Measurements from ENCODE around the gene MUC4. TPM values are rescaled to one million over a fixed set of nuclear protein-coding genes. Genes with fewer than 3 reads are reported as not detected.

The MUC4 gene
- total and polyA plus RNA-seq, 4 donors, result not detected

- no peak for TF ChIP-seq REST (IDR thresholded peaks at IDR 0.05)
- no peak for TF ChIP-seq SP1 (IDR thresholded peaks at IDR 0.05)
- no peak for TF ChIP-seq CTCF (IDR thresholded peaks at IDR 0.05; ENCODE audit: low read depth, low read length, missing input control)
These were observed 3.5 kb upstream of the MUC4 start (continued) for GRCh38 chr3:195815169-195815771.

- Histone ChIP-seq H3K9ac (ENCODE audit: low read depth in 1 of 2, low read length in 2 of 2) (no peak overlapping the region), H3K4me1 (ENCODE audit: control insufficient read depth in 4 of 4, insufficient read depth in 4 of 4, low read length in 3 of 4) (no peaks in the 10 kb centered on the region), H3K27ac (ENCODE audit: low read depth in 1 of 2, low read length in 2 of 2) (no peak overlapping the region), H3K4me3 (ENCODE audit: low read depth in 1 of 3, low read length in 3 of 3) (no peak overlapping the region), H3K36me3 (ENCODE audit: control insufficient read depth in 4 of 4, insufficient read depth in 3 of 4, low read depth in 1 of 4, low read length in 3 of 4) (no peaks in the 10 kb centered on the region), H3K9me3 (ENCODE audit: control insufficient read depth in 4 of 4, low read length in 3 of 4) (no peaks in the 10 kb centered on the region), H3K27me3 (ENCODE audit: control insufficient read depth in 4 of 4, insufficient read depth in 4 of 4, low read length in 3 of 4) (peaks cover 0 to 4% (median 2%) of the 10 kb centered on the region in 4 donors)
- 87% methylated on average over 24 of the region's 24 CpGs for WGBS
- DNase-seq (ENCODE audit: low spot score), result no peak
- TF ChIP-seq TAF1 (conservative IDR thresholded peaks at IDR 0.05) (no peak), FOXA2 (IDR thresholded peaks at IDR 0.05) (no peak), MAX (IDR thresholded peaks at IDR 0.05) (no peak), JUND (IDR thresholded peaks at IDR 0.05) (no peak), YY1 (IDR thresholded peaks at IDR 0.05) (no peak), RXRA (IDR thresholded peaks at IDR 0.05) (no peak), ATF3 (IDR thresholded peaks at IDR 0.05) (no peak), NR2F2 (IDR thresholded peaks at IDR 0.05) (no peak), FOXA1 (IDR thresholded peaks at IDR 0.05) (no peak)
These were observed 2.3 kb upstream of the MUC4 start for GRCh38 chr3:195813916-195814640.

- H3K9me3 ChIP-seq (ENCODE audit: control insufficient read depth in 4 of 4, low read length in 3 of 4), result no peaks in the 10 kb centered on the region
- 84% methylated on average over 20 of the region's 20 CpGs for WGBS
- H3K36me3 ChIP-seq (ENCODE audit: control insufficient read depth in 4 of 4, insufficient read depth in 3 of 4, low read depth in 1 of 4, low read length in 3 of 4), result no peaks in the 10 kb centered on the region
- H3K4me1 ChIP-seq (ENCODE audit: control insufficient read depth in 4 of 4, insufficient read depth in 4 of 4, low read length in 3 of 4), result no peaks in the 10 kb centered on the region
- no peak for DNase-seq (ENCODE audit: low spot score)
- H3K27ac ChIP-seq (ENCODE audit: low read depth in 1 of 2, low read length in 2 of 2), result no peak overlapping the region
- no peak overlapping the region for H3K4me3 ChIP-seq (ENCODE audit: low read depth in 1 of 3, low read length in 3 of 3)
- H3K9ac ChIP-seq (ENCODE audit: low read depth in 1 of 2, low read length in 2 of 2), result no peak overlapping the region
- H3K27me3 ChIP-seq (ENCODE audit: control insufficient read depth in 4 of 4, insufficient read depth in 4 of 4, low read length in 3 of 4), result peaks cover 0 to 4% (median 2%) of the 10 kb centered on the region in 4 donors
- TF ChIP-seq ATF3 (IDR thresholded peaks at IDR 0.05) (no peak), HNF4G (IDR thresholded peaks at IDR 0.05) (no peak), ZBTB33 (IDR thresholded peaks at IDR 0.05) (no peak), EGR1 (IDR thresholded peaks at IDR 0.05; ENCODE audit: low read depth in 2 of 2) (no peak), JUND (IDR thresholded peaks at IDR 0.05) (no peak), HNF4A (conservative IDR thresholded peaks at IDR 0.05) (no peak), RXRA (IDR thresholded peaks at IDR 0.05) (no peak), MAX (IDR thresholded peaks at IDR 0.05) (no peak), CTCF (IDR thresholded peaks at IDR 0.05; ENCODE audit: low read depth, low read length, missing input control) (no peak), YY1 (IDR thresholded peaks at IDR 0.05) (no peak), RAD21 (IDR thresholded peaks at IDR 0.05) (no peak), NR2F2 (IDR thresholded peaks at IDR 0.05) (no peak), FOXA2 (IDR thresholded peaks at IDR 0.05) (no peak), FOXA1 (IDR thresholded peaks at IDR 0.05) (no peak)
These were observed 637 bp upstream of the MUC4 start for GRCh38 chr3:195812366-195812765.

Data from liver (tissue), 9 donors.